ENCODE data around the gene SLC25A44. TPM values are rescaled to one million over a fixed set of nuclear protein-coding genes. Genes with fewer than 3 reads are reported as not detected.

The SLC25A44 gene
- total RNA-seq, 1 donor from 2014 or later, result 67.6 TPM

- DNase-seq (ENCODE audit: low spot score), result no peak
- intact Hi-C loops (cut with micrococcal nuclease), result no loop called here
- H3K27ac Mint-ChIP-seq, result no peak overlapping the region
- H3K9me3 Mint-ChIP-seq, result no peaks in the 10 kb centered on the region
- no peaks in the 10 kb centered on the region for H3K27me3 Mint-ChIP-seq (ENCODE audit: insufficient read depth)
- peaks cover 49% of the 10 kb centered on the region for H3K36me3 Mint-ChIP-seq (ENCODE audit: low read depth)
- peaks cover 24% of the 10 kb centered on the region for H3K4me1 Mint-ChIP-seq (ENCODE audit: low read depth)
- no peak overlapping the region for H3K4me3 Mint-ChIP-seq
Measured at GRCh38 chr1:156253634-156254033, 59.7 kb downstream of the SLC25A44 start.

GRCh38 chr1:156257711-156258110 lies 63.8 kb downstream of the SLC25A44 start:
- DNase-seq (ENCODE audit: low spot score), result no peak
- Mint-ChIP-seq H3K4me1 (ENCODE audit: low read depth) (peaks cover 16% of the 10 kb centered on the region), H3K27ac (no peak overlapping the region), H3K4me3 (no peak overlapping the region), H3K9me3 (no peaks in the 10 kb centered on the region), H3K36me3 (ENCODE audit: low read depth) (peaks cover 58% of the 10 kb centered on the region), H3K27me3 (ENCODE audit: insufficient read depth) (no peaks in the 10 kb centered on the region)
- intact Hi-C loops (cut with micrococcal nuclease), result no loop called here

GRCh38 chr1:156258859-156259258 lies 65.0 kb downstream of the SLC25A44 start:
- Mint-ChIP-seq H3K4me3 (no peak overlapping the region), H3K9me3 (no peaks in the 10 kb centered on the region), H3K27ac (no peak overlapping the region), H3K4me1 (ENCODE audit: low read depth) (peaks cover 13% of the 10 kb centered on the region), H3K36me3 (ENCODE audit: low read depth) (peaks cover 61% of the 10 kb centered on the region), H3K27me3 (ENCODE audit: insufficient read depth) (no peaks in the 10 kb centered on the region)
- intact Hi-C loops (cut with micrococcal nuclease), result no loop called here
- DNase-seq (ENCODE audit: low spot score), result no peak

GRCh38 chr1:156259805-156260204 lies 65.9 kb downstream of the SLC25A44 start:
- Mint-ChIP-seq H3K4me1 (ENCODE audit: low read depth) (peaks cover 13% of the 10 kb centered on the region), H3K27me3 (ENCODE audit: insufficient read depth) (no peaks in the 10 kb centered on the region), H3K9me3 (no peaks in the 10 kb centered on the region), H3K4me3 (no peak overlapping the region), H3K27ac (no peak overlapping the region), H3K36me3 (ENCODE audit: low read depth) (peaks cover 62% of the 10 kb centered on the region)
- no peak for DNase-seq (ENCODE audit: low spot score)
- intact Hi-C loops (cut with micrococcal nuclease), result no loop called here

- Mint-ChIP-seq H3K27ac (no peak overlapping the region), H3K4me3 (no peak overlapping the region), H3K4me1 (ENCODE audit: low read depth) (peaks cover 13% of the 10 kb centered on the region), H3K27me3 (ENCODE audit: insufficient read depth) (no peaks in the 10 kb centered on the region), H3K36me3 (ENCODE audit: low read depth) (peaks cover 67% of the 10 kb centered on the region), H3K9me3 (no peaks in the 10 kb centered on the region)
- intact Hi-C loops (cut with micrococcal nuclease), result no loop called here
- DNase-seq (ENCODE audit: low spot score), result no peak
Measured at GRCh38 chr1:156260896-156261295, 67.0 kb downstream of the SLC25A44 start.

Other genes with a start within 250 kb of the SLC25A44 start
- gene ARHGEF2, start 215.6 kb upstream of the SLC25A44 start, total RNA-seq, result 221 and 222 TPM in 2 replicates
- gene SSR2, start 173.2 kb upstream of the SLC25A44 start, total RNA-seq, result 195 TPM in 2 replicates
- gene UBQLN4, start 140.3 kb upstream of the SLC25A44 start, total RNA-seq, result 59.5 and 64.5 TPM in 2 replicates
- 66.8 and 67.1 TPM in 2 replicates for gene LAMTOR2, start 139.3 kb upstream of the SLC25A44 start, total RNA-seq
- gene RAB25, start 132.9 kb upstream of the SLC25A44 start, total RNA-seq, result 0.18 TPM in 1 of 2 replicates, not detected in the other
- gene MEX3A, start 111.6 kb upstream of the SLC25A44 start, total RNA-seq, result 0.27 and 0.41 TPM in 2 replicates
- 80.1 and 84.1 TPM in 2 replicates for gene LMNA, start 79.4 kb upstream of the SLC25A44 start, total RNA-seq
- 8.8 and 9.0 TPM in 2 replicates for gene SEMA4A, start 40.5 kb upstream of the SLC25A44 start, total RNA-seq
- 105 and 111 TPM in 2 replicates for gene PMF1, start 18.9 kb downstream of the SLC25A44 start, total RNA-seq
- gene BGLAP, start 48.1 kb downstream of the SLC25A44 start, total RNA-seq, result 1.8 and 2.5 TPM in 2 replicates
- gene PAQR6, start 54.0 kb downstream of the SLC25A44 start, total RNA-seq, result 5.0 and 5.2 TPM in 2 replicates
- gene SMG5, start 88.7 kb downstream of the SLC25A44 start, total RNA-seq, result 95.6 TPM in 2 replicates
- gene TMEM79, start 90.2 kb downstream of the SLC25A44 start, total RNA-seq, result 8.9 and 9.6 TPM in 2 replicates
- 17.2 and 20.3 TPM in 2 replicates for gene GLMP, start 101.6 kb downstream of the SLC25A44 start, total RNA-seq
- 0.56 TPM in 1 of 2 replicates, not detected in the other for gene VHLL, start 105.2 kb downstream of the SLC25A44 start, total RNA-seq
- 567 and 570 TPM in 2 replicates for gene CCT3, start 144.2 kb downstream of the SLC25A44 start, total RNA-seq
- 0.81 TPM in 1 of 2 replicates, not detected in the other for gene TSACC, start 144.4 kb downstream of the SLC25A44 start, total RNA-seq
- not detected in 2 replicates for gene RHBG, start 175.1 kb downstream of the SLC25A44 start, total RNA-seq

Measured in activated T-helper 1 cell treated with anti-CD3 and anti-CD28 coated beads, Interleukin-12 subunit alpha, Interleukin-12 subunit beta, Interleukin-2, Interleukin-4 antibody, amounts not matched to agents 30 ng/mL and 10 ng/mL and 1 ng/mL, durations not matched to agents 14 hours and 24 hours and 36 hours (primary cell).